NCI-H82 treated with DMSO at 0.1 percent for 48 hours (cell line): ENCODE measurements around the gene NDUFA13.
A peak's percentile ranks its signal among the peaks of the same experiment; 100 is the strongest.
"Not testable (repeated sequence)": the region's sequence is repeated elsewhere in the genome, so short reads cannot be mapped to it uniquely, and the experiment has no call there.

ENCODE experiments used
- DNase-seq: peaks from one replicate; lab custom pipeline; 2025; ENCODE audit not compliant: unreplicated experiment; lab: John Stamatoyannopoulos, UW

Gene NDUFA13

DNA sequence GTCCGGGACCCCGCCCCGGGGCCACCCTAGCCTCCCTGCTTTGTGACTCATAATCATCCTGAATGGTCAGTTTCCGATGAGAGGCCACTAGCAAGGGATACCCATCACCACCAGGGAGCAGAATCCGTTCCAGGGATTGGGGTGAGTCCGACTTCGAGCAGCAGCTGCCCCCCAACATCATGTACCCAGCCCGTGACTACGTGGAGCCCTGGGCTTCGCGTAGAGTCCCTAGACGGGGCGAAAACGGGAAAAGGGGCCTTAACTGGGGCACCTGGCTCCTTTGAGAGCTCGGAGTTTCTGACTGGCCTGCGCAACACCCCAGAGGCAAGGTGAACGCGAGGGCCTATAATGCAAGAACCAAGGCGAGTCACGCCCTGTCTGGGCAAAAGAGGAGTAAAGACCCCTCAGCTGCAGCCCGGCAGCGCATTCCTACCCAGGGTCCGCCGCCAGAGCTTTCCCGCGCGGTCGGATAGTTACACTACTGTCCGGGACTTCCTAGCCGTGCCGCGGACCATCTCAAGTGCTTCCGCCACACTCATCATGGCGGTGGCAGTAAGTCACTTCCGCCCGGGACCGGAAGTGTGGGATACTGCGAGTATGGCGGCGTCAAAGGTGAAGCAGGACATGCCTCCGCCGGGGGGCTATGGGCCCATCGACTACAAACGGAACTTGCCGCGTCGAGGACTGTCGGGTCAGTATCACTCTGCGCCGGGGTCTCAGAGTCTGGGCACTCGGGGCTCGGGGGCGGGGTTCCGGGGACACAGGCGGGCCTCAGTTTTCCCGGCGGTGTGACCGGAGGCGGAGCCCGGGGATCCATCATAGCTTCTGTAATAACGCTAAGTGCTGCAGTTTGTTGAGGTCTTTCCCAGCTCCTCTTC is at the start of gene NDUFA13:
Gene NDUFA13, plus strand, starts transcription at position 584 of the 878 bp plus-strand sequence. Its CDS starts 14 bp downstream, at position 598.
- peak; percentile 79 for DNase-seq

- no peak for DNase-seq
These were observed 47.5 kb upstream of the NDUFA13 start for GRCh38 chr19:19468424-19469050.

DNA sequence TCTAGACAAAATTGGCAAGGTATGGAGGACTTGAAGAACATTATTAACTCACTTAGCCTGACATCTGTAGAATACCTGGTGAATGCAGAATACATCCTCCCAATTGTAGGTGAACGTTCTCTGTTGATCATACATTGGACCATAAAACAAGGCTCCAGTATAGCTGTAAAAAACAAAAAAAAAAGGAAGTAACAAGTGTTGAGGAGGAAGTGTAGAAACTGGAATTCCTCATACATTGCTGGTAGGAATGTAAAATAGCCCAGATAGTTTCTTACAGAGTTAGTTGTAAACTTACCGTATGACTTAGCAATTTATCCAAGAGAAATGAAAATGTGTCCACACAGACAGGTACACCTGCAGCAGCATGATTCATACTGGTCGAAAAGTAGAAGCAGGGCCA is 45.4 kb upstream of the NDUFA13 start:
- no peak for DNase-seq

DNA sequence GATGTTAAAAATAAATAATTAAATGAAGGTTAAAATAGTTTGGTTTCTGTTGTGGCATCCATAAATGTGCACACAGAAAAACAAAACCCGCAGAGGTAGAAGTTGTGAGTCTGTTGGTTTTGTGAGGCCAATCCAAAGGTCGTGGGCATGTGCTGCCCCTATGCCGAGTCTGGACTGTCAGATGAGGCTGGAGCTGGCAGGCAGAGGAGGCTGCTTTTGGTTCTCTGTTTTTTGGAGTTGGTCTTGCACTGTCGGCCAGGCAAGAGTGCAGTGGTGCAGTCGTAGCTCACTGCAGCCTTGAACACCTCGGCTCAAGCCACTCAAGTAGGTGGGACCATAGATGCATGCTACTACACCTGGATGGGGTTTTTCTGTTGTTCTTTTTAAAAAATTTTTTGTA is 44.3 kb upstream of the NDUFA13 start:
- DNase-seq, result no peak

- not testable (repeated sequence) for DNase-seq
These were observed 43.9 kb upstream of the NDUFA13 start for GRCh38 chr19:19472106-19472505.

GRCh38 chr19:19475015-19475765 is 40.8 kb upstream of the NDUFA13 start:
- DNase-seq, result no peak

DNA sequence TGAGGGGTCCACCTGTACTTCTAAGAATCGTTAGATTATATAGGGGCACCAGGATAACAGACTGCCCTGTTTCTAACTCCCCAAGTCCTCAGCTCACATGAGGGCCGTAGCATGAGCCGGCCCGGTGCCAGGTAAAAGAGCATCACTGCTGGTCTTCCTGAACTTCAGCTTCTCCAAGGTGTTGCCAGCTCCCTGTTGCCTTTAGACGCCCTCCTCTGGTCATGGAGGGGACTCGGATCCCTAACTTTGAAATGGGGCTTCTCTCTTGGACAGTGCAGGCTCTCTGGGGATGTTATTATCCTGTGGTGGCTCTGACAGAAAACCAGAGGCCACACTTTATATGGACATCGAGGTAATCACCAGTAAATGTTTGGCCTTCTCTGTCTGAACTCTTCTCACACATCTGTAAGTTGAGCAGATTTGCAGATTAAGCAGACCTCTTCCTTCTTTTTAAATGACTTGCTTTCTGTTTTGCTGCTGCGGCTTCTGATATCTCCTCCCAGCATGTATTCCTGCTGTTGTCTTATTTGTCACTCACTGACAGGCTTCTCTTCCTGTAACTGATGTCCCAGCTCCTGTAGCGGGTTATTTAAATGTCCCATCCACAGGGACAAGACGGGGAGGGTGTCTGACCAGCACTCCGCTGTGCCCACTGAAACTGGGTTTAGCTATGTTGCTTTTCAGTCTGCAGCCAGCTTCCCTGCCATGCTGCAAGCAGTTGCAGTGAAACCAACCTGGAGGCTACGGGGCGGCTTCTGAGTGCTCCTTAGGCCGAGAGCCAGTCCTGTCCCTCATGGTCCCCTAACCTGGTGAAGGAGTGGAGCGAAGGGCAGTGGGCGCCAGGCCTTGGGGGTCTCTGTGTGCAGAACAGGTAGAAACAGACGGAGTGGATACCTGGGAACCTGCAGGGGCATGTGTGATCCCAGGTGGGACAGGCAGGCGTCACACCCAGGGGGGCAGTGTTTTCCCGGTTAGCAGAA is 39.9 kb upstream of the NDUFA13 start:
- DNase-seq, result no peak

GRCh38 chr19:19477705-19478383 is 38.2 kb upstream of the NDUFA13 start:
- DNase-seq, result no peak

GRCh38 chr19:19480688-19481087 is 35.3 kb upstream of the NDUFA13 start:
- DNase-seq, result no peak

DNA sequence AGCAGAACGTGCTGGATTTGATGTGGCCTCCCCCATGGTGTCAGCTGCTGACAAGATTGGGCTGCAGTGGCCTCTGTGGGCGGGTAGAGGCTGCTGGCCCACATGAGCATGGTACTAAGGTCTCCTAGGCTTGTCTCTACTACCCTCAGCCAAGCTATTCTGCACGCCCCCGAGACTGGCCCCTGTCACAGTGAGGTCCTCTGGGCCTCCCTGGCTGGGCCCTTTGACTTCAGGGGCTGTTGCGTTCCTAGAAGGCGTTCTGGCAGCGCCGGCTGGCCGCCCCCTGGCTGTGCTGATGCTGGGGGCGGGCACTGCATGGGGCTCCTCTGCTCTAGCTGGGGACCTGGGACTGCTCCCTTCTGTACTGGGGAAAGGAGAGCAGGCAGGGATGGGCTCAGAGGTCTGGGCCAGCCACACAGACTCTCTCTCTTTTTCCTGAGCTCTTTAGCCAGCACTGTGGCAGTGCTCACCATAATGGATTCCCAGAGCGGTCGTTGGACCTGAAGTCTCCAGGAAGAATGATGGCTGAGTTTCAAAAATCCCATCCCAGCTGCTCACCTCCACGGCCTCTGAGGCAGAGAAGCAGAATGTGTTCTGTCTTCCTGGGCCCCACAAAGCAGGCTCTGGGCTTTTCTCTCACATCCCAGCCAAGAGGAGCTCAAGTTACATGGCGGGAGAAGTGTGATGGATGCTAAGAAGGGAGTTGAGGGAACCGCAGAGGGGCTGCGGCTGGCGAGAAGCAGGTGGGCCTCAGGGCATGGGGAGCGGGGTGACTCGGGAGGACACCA is 33.0 kb upstream of the NDUFA13 start:
- DNase-seq, result no peak

- no peak for DNase-seq
These were observed 30.6 kb upstream of the NDUFA13 start for GRCh38 chr19:19485161-19485997.

- DNase-seq, result no peak
These were observed 30.1 kb upstream of the NDUFA13 start for GRCh38 chr19:19485998-19486290.

- DNase-seq, result no peak
These were observed 29.5 kb upstream of the NDUFA13 start for GRCh38 chr19:19486343-19487076.

DNA sequence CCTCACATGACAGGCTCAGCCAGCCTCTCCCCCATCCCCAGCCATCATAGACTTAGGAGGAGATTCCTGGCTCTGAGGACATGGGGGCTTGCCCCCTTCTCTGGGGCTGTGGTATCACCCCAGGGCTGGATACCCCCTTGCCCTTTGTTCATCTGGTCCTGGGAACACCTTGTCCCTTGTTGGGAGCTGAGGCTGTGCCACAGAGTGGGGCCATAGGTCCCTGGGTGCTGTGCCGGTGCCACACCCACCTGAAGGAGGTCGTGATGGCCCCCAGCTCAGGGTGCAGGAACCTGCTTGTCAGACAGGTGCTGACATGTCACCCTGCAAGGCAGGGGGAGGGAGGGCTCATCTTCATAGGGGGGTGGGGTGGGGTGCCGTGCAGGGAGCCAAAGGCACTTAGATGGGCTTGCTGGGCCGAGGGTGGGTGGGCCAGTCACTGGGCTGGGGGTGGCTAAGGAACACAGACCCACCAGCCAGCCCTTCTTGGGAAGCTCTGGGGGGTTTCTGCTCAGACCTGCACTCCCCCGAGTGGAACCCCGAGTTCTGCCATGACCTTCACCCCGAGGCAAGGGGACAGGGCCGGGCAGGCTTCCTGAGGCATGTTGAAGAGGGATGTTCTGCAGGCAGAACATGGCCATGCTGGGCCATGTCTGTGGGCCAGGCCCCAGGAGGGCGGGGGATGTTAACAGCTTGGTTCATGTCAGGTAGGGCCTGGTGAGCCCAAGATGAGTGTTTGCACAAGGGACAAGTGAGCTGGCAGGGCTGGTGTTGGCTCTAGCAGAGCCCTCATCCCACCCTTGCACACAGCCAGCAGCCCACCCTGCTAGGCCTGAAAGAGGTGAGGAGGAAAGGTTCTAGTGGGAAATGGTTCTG is 28.7 kb upstream of the NDUFA13 start:
- no peak for DNase-seq

DNA sequence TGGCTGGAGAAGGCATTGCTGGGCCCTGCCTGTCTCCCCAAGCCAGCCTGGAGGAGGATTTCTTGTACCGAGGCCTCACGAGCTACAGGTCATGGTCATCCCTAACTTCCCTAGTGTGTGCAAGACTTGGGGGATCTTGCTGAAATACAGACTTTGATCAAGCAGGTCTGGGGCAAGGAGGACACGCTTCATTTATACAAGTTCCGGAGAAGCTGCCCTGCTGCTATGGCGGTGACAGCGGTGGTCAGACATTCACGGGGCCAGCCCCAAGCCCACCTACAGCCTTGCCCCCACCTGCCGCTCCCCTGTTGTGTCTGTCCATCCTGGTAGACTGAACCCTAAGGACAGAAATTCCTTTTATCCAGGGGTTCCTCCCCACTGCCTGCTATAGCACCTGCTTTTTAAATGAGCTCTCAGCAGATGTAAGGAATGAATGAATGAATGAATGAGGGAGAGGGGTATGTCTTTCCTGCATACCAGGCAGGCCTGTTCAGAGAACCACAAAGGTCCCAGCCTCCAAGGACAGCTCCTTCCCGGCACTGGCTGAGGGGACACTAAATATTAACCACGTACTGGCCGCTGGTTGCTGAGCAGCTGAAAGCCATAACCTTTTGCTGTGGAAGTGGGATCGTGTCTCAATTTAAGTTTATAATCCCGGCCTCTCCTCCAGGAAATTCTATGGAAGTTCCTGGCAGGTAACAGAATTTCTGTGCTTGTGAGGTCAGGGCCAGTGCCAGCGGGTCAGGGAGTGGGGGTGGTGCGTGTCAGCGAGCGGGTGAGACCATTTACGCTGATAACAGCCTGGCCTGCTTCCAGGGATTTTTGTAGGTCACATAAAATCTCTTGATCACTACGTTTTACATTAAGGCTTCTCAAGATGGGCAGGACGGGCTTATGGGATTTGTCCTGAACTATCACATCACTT is 27.8 kb upstream of the NDUFA13 start:
- no peak for DNase-seq
